ENCODE results near the gene AMER2. TPM values are rescaled to one million over a fixed set of nuclear protein-coding genes. Genes with fewer than 3 reads are reported as not detected.

Gene AMER2
- total and polyA plus RNA-seq, 2 donors from 2014 or later, result 0.06 TPM; not detected in 1

- H3K27me3 ChIP-seq (ENCODE audit: control insufficient read depth, insufficient read depth, low read length), result no peaks in the 10 kb centered on the region
- no peak overlapping the region for H3K27ac ChIP-seq (ENCODE audit: low read depth in 2 of 2, low read length in 2 of 2)
- TF ChIP-seq CTCF (IDR thresholded peaks at IDR 0.05; ENCODE audit: borderline replicate concordance, extremely low read depth, insufficient read depth), result no peak
- no peaks in the 10 kb centered on the region for H3K36me3 ChIP-seq (ENCODE audit: control insufficient read depth in 2 of 3, insufficient read depth in 3 of 3, low read length in 3 of 3)
- H3K4me1 ChIP-seq (ENCODE audit: control insufficient read depth in 2 of 3, insufficient read depth in 2 of 3, low read depth in 1 of 3, low read length in 3 of 3), result no peaks in the 10 kb centered on the region
- H3K9ac ChIP-seq (ENCODE audit: low read length in 3 of 3), result no peak overlapping the region
- intact Hi-C loops (cut with DNase I), result no loop called here
- H3K4me3 ChIP-seq (ENCODE audit: low read length in 3 of 3), result no peak overlapping the region
- DNase-seq, result no peak
- peaks cover 0 to 4% (median 0%) of the 10 kb centered on the region in 3 donors for H3K9me3 ChIP-seq (ENCODE audit: control insufficient read depth in 2 of 3, insufficient read depth in 1 of 3, low read length in 3 of 3)
- FAIRE-seq, result no peak
Observed at GRCh38 chr13:25147638-25148401, 24.3 kb downstream of the AMER2 start.

- no peak overlapping the region for H3K27ac ChIP-seq (ENCODE audit: low read depth in 2 of 2, low read length in 2 of 2)
- intact Hi-C loops (cut with DNase I), result no loop called here
- FAIRE-seq (no peak), DNase-seq (no peak)
- H3K4me3 ChIP-seq (ENCODE audit: low read length in 3 of 3), result no peak overlapping the region
- TF ChIP-seq CTCF (IDR thresholded peaks at IDR 0.05; ENCODE audit: borderline replicate concordance, extremely low read depth, insufficient read depth), result no peak
- H3K27me3 ChIP-seq (ENCODE audit: control insufficient read depth, insufficient read depth, low read length), result no peaks in the 10 kb centered on the region
- H3K9ac ChIP-seq (ENCODE audit: low read length in 3 of 3), result no peak overlapping the region
- no peaks in the 10 kb centered on the region for H3K4me1 ChIP-seq (ENCODE audit: control insufficient read depth in 2 of 3, insufficient read depth in 2 of 3, low read depth in 1 of 3, low read length in 3 of 3)
- peaks cover 0 to 4% (median 0%) of the 10 kb centered on the region in 3 donors for H3K9me3 ChIP-seq (ENCODE audit: control insufficient read depth in 2 of 3, insufficient read depth in 1 of 3, low read length in 3 of 3)
- no peaks in the 10 kb centered on the region for H3K36me3 ChIP-seq (ENCODE audit: control insufficient read depth in 2 of 3, insufficient read depth in 3 of 3, low read length in 3 of 3)
Observed at GRCh38 chr13:25143706-25144105, 28.4 kb downstream of the AMER2 start.

- intact Hi-C loops (cut with DNase I), result no loop called here
- FAIRE-seq, result no peak
- no peaks in the 10 kb centered on the region for H3K9me3 ChIP-seq (ENCODE audit: control insufficient read depth in 2 of 3, insufficient read depth in 1 of 3, low read length in 3 of 3)
Observed at GRCh38 chr13:25141042-25141441, 31.0 kb downstream of the AMER2 start.

More at GRCh38 chr13:25141042-25141441, 31.0 kb downstream of the AMER2 start:
- no peak for TF ChIP-seq CTCF (IDR thresholded peaks at IDR 0.05; ENCODE audit: borderline replicate concordance, extremely low read depth, insufficient read depth)
- H3K36me3 ChIP-seq (ENCODE audit: control insufficient read depth in 2 of 3, insufficient read depth in 3 of 3, low read length in 3 of 3), result no peaks in the 10 kb centered on the region
- no peak overlapping the region for H3K9ac ChIP-seq (ENCODE audit: low read length in 3 of 3)
- no peak overlapping the region for H3K4me3 ChIP-seq (ENCODE audit: low read length in 3 of 3)
- no peak for DNase-seq
- no peaks in the 10 kb centered on the region for H3K4me1 ChIP-seq (ENCODE audit: control insufficient read depth in 2 of 3, insufficient read depth in 2 of 3, low read depth in 1 of 3, low read length in 3 of 3)
- no peak overlapping the region for H3K27ac ChIP-seq (ENCODE audit: low read depth in 2 of 2, low read length in 2 of 2)
- no peaks in the 10 kb centered on the region for H3K27me3 ChIP-seq (ENCODE audit: control insufficient read depth, insufficient read depth, low read length)
